Measurements from ENCODE around the gene CLDN34.

Gene CLDN34

DNA sequence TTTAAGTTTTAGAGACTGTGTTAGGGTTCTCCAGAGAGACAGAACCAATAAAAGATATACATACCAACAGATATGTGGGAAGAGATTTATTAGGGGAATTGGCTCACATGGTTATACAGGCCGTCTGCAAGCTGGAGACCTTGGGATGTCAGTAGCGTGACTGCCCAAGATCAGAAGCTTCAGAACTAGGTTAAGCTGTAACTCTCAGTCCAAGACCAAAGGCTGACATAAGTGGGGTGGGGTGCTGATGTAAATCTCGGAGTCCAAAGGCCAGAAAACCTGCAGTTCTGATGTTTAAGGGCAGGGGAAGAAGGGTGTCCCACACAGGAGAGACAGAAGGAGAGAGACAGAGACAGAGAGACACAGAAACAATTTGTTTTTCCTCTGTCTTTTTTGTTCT, 10.5 kb downstream of the CLDN34 start (continued):
- TF ChIP-seq, protein P1, sequence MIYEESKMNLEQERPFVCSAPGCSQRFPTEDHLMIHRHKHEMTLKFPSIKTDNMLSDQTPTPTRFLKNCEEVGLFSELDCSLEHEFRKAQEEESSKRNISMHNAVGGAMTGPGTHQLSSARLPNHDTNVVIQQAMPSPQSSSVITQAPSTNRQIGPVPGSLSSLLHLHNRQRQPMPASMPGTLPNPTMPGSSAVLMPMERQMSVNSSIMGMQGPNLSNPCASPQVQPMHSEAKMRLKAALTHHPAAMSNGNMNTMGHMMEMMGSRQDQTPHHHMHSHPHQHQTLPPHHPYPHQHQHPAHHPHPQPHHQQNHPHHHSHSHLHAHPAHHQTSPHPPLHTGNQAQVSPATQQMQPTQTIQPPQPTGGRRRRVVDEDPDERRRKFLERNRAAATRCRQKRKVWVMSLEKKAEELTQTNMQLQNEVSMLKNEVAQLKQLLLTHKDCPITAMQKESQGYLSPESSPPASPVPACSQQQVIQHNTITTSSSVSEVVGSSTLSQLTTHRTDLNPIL (CRISPR knock-in tag; IDR thresholded peaks at IDR 0.05; ENCODE audit: low read depth), result no peak
- no peak for TF ChIP-seq ARNTL (CRISPR knock-in tag; IDR thresholded peaks at IDR 0.05; ENCODE audit: borderline replicate concordance, low read depth)
- TF ChIP-seq TCF4 (CRISPR knock-in tag; IDR thresholded peaks at IDR 0.05; ENCODE audit: borderline replicate concordance), result no peak

DNA sequence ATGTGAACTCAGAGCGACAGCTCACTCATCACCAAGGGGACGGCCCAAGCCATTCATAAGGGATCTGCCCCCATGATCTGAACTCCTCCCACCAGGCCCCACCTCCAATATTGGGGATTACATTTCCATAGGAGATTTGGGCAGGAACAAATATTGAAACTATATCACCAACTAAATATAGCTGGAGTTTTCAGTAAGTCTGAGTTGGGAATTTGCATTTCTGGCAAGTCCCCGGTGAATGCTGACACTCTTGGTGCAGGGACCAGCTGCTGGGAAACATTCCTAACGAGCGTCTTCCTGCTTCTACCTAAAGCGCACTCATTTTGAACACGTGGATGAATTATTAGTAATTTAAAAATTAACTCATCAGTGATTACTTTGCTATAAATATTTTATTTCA, 13.2 kb downstream of the CLDN34 start:
- no peak for ATAC-seq
- TF ChIP-seq, protein P1 (CRISPR knock-in tag; IDR thresholded peaks at IDR 0.05; ENCODE audit: low read depth), result no peak
- TF ChIP-seq ZNF565 (CRISPR knock-in tag; conservative IDR thresholded peaks at IDR 0.05; ENCODE audit: low read depth) (no peak), CSDC2 (CRISPR knock-in tag; IDR thresholded peaks at IDR 0.05) (no peak), ISL1 (CRISPR knock-in tag; IDR thresholded peaks at IDR 0.05) (no peak), TCF4 (CRISPR knock-in tag; IDR thresholded peaks at IDR 0.05; ENCODE audit: borderline replicate concordance) (no peak), ZFP3 (CRISPR knock-in tag; IDR thresholded peaks at IDR 0.05) (no peak), ZC3H10 (CRISPR knock-in tag; IDR thresholded peaks at IDR 0.05) (no peak)
- TF ChIP-seq, protein P2, sequence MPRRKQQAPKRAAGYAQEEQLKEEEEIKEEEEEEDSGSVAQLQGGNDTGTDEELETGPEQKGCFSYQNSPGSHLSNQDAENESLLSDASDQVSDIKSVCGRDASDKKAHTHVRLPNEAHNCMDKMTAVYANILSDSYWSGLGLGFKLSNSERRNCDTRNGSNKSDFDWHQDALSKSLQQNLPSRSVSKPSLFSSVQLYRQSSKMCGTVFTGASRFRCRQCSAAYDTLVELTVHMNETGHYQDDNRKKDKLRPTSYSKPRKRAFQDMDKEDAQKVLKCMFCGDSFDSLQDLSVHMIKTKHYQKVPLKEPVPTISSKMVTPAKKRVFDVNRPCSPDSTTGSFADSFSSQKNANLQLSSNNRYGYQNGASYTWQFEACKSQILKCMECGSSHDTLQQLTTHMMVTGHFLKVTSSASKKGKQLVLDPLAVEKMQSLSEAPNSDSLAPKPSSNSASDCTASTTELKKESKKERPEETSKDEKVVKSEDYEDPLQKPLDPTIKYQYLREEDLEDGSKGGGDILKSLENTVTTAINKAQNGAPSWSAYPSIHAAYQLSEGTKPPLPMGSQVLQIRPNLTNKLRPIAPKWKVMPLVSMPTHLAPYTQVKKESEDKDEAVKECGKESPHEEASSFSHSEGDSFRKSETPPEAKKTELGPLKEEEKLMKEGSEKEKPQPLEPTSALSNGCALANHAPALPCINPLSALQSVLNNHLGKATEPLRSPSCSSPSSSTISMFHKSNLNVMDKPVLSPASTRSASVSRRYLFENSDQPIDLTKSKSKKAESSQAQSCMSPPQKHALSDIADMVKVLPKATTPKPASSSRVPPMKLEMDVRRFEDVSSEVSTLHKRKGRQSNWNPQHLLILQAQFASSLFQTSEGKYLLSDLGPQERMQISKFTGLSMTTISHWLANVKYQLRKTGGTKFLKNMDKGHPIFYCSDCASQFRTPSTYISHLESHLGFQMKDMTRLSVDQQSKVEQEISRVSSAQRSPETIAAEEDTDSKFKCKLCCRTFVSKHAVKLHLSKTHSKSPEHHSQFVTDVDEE (CRISPR knock-in tag; IDR thresholded peaks at IDR 0.05), result no peak
- TF ChIP-seq, protein P3, sequence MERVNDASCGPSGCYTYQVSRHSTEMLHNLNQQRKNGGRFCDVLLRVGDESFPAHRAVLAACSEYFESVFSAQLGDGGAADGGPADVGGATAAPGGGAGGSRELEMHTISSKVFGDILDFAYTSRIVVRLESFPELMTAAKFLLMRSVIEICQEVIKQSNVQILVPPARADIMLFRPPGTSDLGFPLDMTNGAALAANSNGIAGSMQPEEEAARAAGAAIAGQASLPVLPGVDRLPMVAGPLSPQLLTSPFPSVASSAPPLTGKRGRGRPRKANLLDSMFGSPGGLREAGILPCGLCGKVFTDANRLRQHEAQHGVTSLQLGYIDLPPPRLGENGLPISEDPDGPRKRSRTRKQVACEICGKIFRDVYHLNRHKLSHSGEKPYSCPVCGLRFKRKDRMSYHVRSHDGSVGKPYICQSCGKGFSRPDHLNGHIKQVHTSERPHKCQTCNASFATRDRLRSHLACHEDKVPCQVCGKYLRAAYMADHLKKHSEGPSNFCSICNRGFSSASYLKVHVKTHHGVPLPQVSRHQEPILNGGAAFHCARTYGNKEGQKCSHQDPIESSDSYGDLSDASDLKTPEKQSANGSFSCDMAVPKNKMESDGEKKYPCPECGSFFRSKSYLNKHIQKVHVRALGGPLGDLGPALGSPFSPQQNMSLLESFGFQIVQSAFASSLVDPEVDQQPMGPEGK (CRISPR knock-in tag; IDR thresholded peaks at IDR 0.05; ENCODE audit: borderline replicate concordance), result no peak

DNA sequence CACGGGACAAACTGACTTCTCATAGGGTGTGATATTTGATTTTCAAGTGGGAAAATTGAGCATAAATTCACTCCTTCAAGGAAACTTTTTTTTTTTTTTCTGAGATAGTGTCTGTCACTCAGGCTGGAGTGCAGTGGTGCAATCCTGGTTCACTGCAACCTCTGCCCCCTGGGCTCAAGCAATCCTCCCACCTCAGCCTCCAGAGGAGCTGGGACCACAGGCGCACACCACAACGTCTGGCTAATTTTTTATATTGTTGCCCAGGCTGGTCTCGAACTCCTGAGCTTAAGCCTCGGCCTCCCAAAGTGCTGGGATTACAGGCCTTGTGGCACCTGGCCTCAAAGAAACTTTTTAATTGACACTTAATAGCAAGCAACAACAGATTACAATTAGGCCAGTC, 13.8 kb downstream of the CLDN34 start:
- no peak for ATAC-seq
- TF ChIP-seq ZFP30 (CRISPR knock-in tag; IDR thresholded peaks at IDR 0.05) (no peak), GLIS3 (CRISPR knock-in tag; IDR thresholded peaks at IDR 0.05) (no peak), PPARA (CRISPR knock-in tag; IDR thresholded peaks at IDR 0.05; ENCODE audit: borderline replicate concordance) (no peak), ARNTL (CRISPR knock-in tag; IDR thresholded peaks at IDR 0.05; ENCODE audit: borderline replicate concordance, low read depth) (no peak), ZNF8 (CRISPR knock-in tag; IDR thresholded peaks at IDR 0.05) (no peak), ZNF70 (CRISPR knock-in tag; IDR thresholded peaks at IDR 0.05) (no peak), CSDC2 (CRISPR knock-in tag; IDR thresholded peaks at IDR 0.05) (no peak), ZFP3 (CRISPR knock-in tag; IDR thresholded peaks at IDR 0.05) (no peak), TCF4 (CRISPR knock-in tag; IDR thresholded peaks at IDR 0.05; ENCODE audit: borderline replicate concordance) (no peak), ZNF565 (CRISPR knock-in tag; conservative IDR thresholded peaks at IDR 0.05; ENCODE audit: low read depth) (no peak), BACH2 (CRISPR knock-in tag; IDR thresholded peaks at IDR 0.05; ENCODE audit: borderline replicate concordance) (no peak), OSR1 (CRISPR knock-in tag; IDR thresholded peaks at IDR 0.05) (no peak)
- TF ChIP-seq, protein P3 (CRISPR knock-in tag; IDR thresholded peaks at IDR 0.05; ENCODE audit: borderline replicate concordance), result no peak
- TF ChIP-seq, protein P4, sequence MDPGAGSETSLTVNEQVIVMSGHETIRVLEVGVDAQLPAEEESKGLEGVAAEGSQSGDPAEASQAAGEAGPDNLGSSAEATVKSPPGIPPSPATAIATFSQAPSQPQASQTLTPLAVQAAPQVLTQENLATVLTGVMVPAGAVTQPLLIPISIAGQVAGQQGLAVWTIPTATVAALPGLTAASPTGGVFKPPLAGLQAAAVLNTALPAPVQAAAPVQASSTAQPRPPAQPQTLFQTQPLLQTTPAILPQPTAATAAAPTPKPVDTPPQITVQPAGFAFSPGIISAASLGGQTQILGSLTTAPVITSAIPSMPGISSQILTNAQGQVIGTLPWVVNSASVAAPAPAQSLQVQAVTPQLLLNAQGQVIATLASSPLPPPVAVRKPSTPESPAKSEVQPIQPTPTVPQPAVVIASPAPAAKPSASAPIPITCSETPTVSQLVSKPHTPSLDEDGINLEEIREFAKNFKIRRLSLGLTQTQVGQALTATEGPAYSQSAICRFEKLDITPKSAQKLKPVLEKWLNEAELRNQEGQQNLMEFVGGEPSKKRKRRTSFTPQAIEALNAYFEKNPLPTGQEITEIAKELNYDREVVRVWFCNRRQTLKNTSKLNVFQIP (CRISPR knock-in tag; IDR thresholded peaks at IDR 0.05; ENCODE audit: borderline replicate concordance, low read depth), result no peak
- TF ChIP-seq, protein P5, sequence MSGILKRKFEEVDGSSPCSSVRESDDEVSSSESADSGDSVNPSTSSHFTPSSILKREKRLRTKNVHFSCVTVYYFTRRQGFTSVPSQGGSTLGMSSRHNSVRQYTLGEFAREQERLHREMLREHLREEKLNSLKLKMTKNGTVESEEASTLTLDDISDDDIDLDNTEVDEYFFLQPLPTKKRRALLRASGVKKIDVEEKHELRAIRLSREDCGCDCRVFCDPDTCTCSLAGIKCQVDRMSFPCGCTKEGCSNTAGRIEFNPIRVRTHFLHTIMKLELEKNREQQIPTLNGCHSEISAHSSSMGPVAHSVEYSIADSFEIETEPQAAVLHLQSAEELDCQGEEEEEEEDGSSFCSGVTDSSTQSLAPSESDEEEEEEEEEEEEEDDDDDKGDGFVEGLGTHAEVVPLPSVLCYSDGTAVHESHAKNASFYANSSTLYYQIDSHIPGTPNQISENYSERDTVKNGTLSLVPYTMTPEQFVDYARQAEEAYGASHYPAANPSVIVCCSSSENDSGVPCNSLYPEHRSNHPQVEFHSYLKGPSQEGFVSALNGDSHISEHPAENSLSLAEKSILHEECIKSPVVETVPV (CRISPR knock-in tag; IDR thresholded peaks at IDR 0.05), result no peak
- TF ChIP-seq, protein P1 (CRISPR knock-in tag; IDR thresholded peaks at IDR 0.05; ENCODE audit: low read depth), result no peak
- TF ChIP-seq, protein P2 (CRISPR knock-in tag; IDR thresholded peaks at IDR 0.05), result no peak

Measured in SK-N-SH treated with all-trans-retinoic acid at 6 μM for 48 hours (cell line).